Fibroblast of the aortic adventitia (primary cell): ENCODE results near the gene ANAPC7. TPM values are rescaled to one million over a fixed set of nuclear protein-coding genes. Genes with fewer than 3 reads are reported as not detected.

Experiments used
- DNase-seq: peaks from one replicate; pipeline ENCODE4 v3.0.0-alpha.2; 2010; ENCODE audit warnings: low read depth
- H3K4me3 ChIP-seq: 2 replicates; pipeline ENCODE4 v1.5.1; 2011; ENCODE audit warnings: low read depth, mild to moderate bottlenecking, control low read depth, low read length, moderate library complexity
- total RNA-seq: library from RNA; depleted of rRNA; stranded (reverse); fragments of >200 nt; gene quantifications from 2 replicates; pipeline ENCODE4 v1.2.3, GENCODE V29; 2012; ENCODE audit warnings: low replicate concordance
- TF ChIP-seq, protein P1 (sequence below): IDR thresholded peaks from 2 replicates; pipeline ENCODE4 v1.5.1; 2011; ENCODE audit warnings: mild to moderate bottlenecking, low read length, control low read depth, inconsistent platforms; ENCODE audit not compliant: insufficient read depth

ANAPC7 gene
- total RNA-seq, 1 donor: 41.0 TPM

- no peak overlapping the region for H3K4me3 ChIP-seq
- DNase-seq: no peak
Observed at GRCh38 chr12:110373025-110373424, 30.5 kb downstream of the ANAPC7 start.

GRCh38 chr12:110372056-110372425 is 31.5 kb downstream of the ANAPC7 start:
- H3K4me3 ChIP-seq: no peak overlapping the region
- DNase-seq: no peak
- TF ChIP-seq, protein P1, sequence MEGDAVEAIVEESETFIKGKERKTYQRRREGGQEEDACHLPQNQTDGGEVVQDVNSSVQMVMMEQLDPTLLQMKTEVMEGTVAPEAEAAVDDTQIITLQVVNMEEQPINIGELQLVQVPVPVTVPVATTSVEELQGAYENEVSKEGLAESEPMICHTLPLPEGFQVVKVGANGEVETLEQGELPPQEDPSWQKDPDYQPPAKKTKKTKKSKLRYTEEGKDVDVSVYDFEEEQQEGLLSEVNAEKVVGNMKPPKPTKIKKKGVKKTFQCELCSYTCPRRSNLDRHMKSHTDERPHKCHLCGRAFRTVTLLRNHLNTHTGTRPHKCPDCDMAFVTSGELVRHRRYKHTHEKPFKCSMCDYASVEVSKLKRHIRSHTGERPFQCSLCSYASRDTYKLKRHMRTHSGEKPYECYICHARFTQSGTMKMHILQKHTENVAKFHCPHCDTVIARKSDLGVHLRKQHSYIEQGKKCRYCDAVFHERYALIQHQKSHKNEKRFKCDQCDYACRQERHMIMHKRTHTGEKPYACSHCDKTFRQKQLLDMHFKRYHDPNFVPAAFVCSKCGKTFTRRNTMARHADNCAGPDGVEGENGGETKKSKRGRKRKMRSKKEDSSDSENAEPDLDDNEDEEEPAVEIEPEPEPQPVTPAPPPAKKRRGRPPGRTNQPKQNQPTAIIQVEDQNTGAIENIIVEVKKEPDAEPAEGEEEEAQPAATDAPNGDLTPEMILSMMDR: no peak

More at GRCh38 chr12:110373025-110373424, 30.5 kb downstream of the ANAPC7 start:
- TF ChIP-seq, protein P1: no peak

- no peak for DNase-seq
- H3K4me3 ChIP-seq: no peak overlapping the region
- TF ChIP-seq, protein P1: no peak
Observed at GRCh38 chr12:110371408-110372055, 32.0 kb downstream of the ANAPC7 start.

DNA sequence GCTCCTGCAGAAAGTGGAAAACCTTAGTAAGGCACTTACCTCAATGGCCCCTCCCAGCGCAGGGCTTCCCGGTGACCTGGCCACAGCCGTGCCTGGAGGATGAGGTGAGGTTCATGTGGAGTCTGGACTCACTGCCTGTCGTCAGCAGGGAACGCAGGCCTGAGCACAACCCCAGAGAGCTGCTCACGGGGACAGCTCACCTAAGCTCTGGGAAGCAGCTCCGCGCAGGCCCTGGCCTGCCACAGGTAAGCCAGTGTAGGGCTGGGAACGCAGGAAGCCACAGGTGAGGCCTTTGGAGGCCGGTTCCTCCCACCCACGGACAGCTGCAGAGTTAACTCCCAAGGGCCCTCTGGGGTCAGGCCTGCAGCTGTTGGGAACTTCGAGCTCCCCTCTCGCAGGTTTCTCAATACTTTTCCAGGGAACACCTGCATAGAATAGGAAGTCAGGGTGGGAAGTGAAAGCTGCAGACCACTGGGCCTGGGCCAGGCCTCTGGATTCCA is 32.7 kb downstream of the ANAPC7 start:
- no peak overlapping the region for H3K4me3 ChIP-seq
- no peak for DNase-seq
- TF ChIP-seq, protein P1: no peak

DNA sequence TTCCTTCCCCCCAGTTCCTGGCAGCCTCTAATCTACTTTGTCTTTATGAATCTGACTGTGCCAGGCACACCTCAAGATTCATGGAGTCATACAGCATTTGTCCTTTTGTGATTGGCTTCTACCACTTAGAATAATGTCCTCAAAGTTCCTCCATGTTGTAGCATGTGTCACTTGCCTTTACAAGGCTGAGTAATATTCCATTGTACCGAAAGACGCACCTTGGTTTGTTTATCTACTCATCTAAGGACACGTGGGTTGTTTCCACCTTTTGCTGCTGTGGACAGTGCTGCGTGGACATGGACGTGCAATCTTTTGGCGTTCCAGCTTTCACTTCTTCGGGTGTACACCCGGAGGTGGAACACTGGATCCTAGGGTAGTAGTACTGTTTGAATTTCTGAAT is 33.5 kb downstream of the ANAPC7 start:
- no peak for DNase-seq
- TF ChIP-seq, protein P1: no peak
- no peak overlapping the region for H3K4me3 ChIP-seq

DNA sequence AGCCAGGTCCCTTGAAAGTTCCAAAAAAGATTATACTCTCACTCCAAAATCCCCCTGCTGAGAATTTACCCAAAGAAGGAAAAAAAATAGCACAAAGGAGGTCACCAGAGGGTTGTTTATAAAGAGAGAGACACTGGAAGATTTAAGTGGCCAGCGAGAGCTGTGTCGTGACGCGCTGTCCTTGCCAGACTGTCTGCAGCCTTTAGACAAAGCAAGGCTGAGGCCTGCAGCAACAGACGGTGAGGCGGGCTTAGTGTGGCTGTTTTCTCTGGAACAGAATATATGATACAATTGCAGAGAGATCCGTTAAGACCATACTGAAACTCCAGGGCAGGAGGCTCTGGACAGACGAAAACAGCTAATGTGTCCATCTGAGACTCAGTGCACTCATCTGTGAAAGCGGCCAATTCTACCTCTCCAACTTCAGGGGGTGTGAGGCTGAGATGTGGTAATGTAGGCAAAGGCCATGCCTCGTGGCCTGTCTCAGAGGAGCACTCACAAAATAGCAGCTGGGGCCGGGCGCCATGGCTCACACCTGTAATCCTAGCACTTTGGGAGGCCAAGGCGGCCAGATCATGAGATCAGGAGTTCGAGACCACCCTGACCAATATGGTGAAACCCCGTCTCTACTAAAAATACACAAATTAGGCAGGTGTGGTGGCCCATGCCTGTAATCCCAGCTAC is 36.2 kb downstream of the ANAPC7 start:
- H3K4me3 ChIP-seq: no peak overlapping the region
- no peak for DNase-seq
- TF ChIP-seq, protein P1: no peak
